Activated CD4-positive, CD25-positive, alpha-beta regulatory T cell treated with anti-CD3 and anti-CD28 coated beads, Interleukin-2, amount 50 U/mL, for 72 hours (primary cell): Measurements from ENCODE around the gene GJB2.
A peak's percentile ranks its signal among the peaks of the same experiment; 100 is the strongest.

ENCODE experiments used
- DNase-seq: peaks from one replicate; pipeline ENCODE4 v3.0.0; 2021

The GJB2 gene

GRCh38 chr13:20192836-20193161 is at the start of gene GJB2:
Gene GJB2 (minus strand): TSS chr13:20192938. CDS start chr13:20189581, 3,357 bp downstream.
- DNase-seq = no peak

- no peak for DNase-seq
Measured at GRCh38 chr13:20241593-20241992, 48.9 kb upstream of the GJB2 start.

- DNase-seq = no peak
Measured at GRCh38 chr13:20239748-20240147, 47.0 kb upstream of the GJB2 start.

GRCh38 chr13:20232556-20233277 is 40.0 kb upstream of the GJB2 start:
- DNase-seq = no peak

GRCh38 chr13:20231839-20232555 is 39.3 kb upstream of the GJB2 start, which contains the start of gene GJB6:
Gene GJB6 (minus strand): TSS chr13:20232319. CDS start chr13:20223480, 8,839 bp downstream.
- peak; percentile 47 for DNase-seq

- DNase-seq = peak; percentile 34
Measured at GRCh38 chr13:20230913-20231838, 38.4 kb upstream of the GJB2 start.

GRCh38 chr13:20227730-20228129 is 35.0 kb upstream of the GJB2 start:
- no peak for DNase-seq

- DNase-seq = no peak
Measured at GRCh38 chr13:20227288-20227687, 34.5 kb upstream of the GJB2 start.

- no peak for DNase-seq
Measured at GRCh38 chr13:20222553-20222952, 29.8 kb upstream of the GJB2 start.

GRCh38 chr13:20221772-20222171 is 29.0 kb upstream of the GJB2 start:
- DNase-seq = no peak

- DNase-seq = no peak
Measured at GRCh38 chr13:20219577-20219976, 26.8 kb upstream of the GJB2 start.

GRCh38 chr13:20217168-20217567 is 24.4 kb upstream of the GJB2 start:
- no peak for DNase-seq

GRCh38 chr13:20209948-20210347 is 17.2 kb upstream of the GJB2 start:
- no peak for DNase-seq

- DNase-seq = no peak
Measured at GRCh38 chr13:20206698-20207235, 14.0 kb upstream of the GJB2 start.

- DNase-seq = no peak
Measured at GRCh38 chr13:20206065-20206697, 13.4 kb upstream of the GJB2 start.

- no peak for DNase-seq
Measured at GRCh38 chr13:20198781-20199180, 6.0 kb upstream of the GJB2 start.

GRCh38 chr13:20197361-20197834 is 4.7 kb upstream of the GJB2 start:
- no peak for DNase-seq

- DNase-seq = no peak
Measured at GRCh38 chr13:20195801-20196200, 3.1 kb upstream of the GJB2 start.

- no peak for DNase-seq
Measured at GRCh38 chr13:20193907-20194631, 1.3 kb upstream of the GJB2 start.

- DNase-seq = no peak
Measured at GRCh38 chr13:20193162-20193906, 596 bp upstream of the GJB2 start.
